Stimulated activated naive CD8-positive, alpha-beta T cell treated with anti-CD3 and anti-CD28 coated beads, Interleukin-15, amount 100 ng/mL, for 72 hours (primary cell): Measurements from ENCODE around the gene ZNF219.

Experiments used
- ATAC-seq: fragments of 150-1000 bp; cut with Tn5 transposase; 2 replicates; pipeline ENCODE4 v1.10.0; 2021; ENCODE audit warnings: mild to moderate bottlenecking, moderate library complexity
- DNase-seq, 2 donors: peaks; one replicate each; pipeline ENCODE4 v3.0.0; 2021 to 2022
- H3K27ac Mint-ChIP-seq, 2 donors: one replicate each; pipeline ENCODE4 v1.8.0; 2022; ENCODE audit warnings: mild to moderate bottlenecking in 2 of 2, mixed read lengths in 2 of 2, moderate library complexity in 2 of 2
- H3K27me3 Mint-ChIP-seq: one replicate; pipeline ENCODE4 v1.8.0; 2022; ENCODE audit warnings: mixed read lengths
- H3K4me1 Mint-ChIP-seq: one replicate; pipeline ENCODE4 v1.8.0; 2022; ENCODE audit warnings: mild to moderate bottlenecking, mixed read lengths
- H3K4me3 Mint-ChIP-seq, 2 donors: one replicate each; pipeline ENCODE4 v1.8.0; 2022; ENCODE audit warnings: mild to moderate bottlenecking in 2 of 2, mixed read lengths in 2 of 2, moderate library complexity in 1 of 2
- H3K9me3 Mint-ChIP-seq, 2 donors: one replicate each; pipeline ENCODE4 v1.8.0; 2022; ENCODE audit warnings: mixed read lengths in 2 of 2

The ZNF219 gene

GRCh38 chr14:21069388-21070082 is 28.9 kb downstream of the ZNF219 start:
- Mint-ChIP-seq H3K27me3 (peaks cover 93% of the 10 kb centered on the region), H3K9me3 (no peaks in the 10 kb centered on the region), H3K4me1 (peaks cover 39% of the 10 kb centered on the region), H3K4me3 (peak overlapping the region; percentile 79 to 84), H3K27ac (no peak overlapping the region)
- DNase-seq (no peak), ATAC-seq (no peak)

- H3K27me3 Mint-ChIP-seq, result peaks cover 93% of the 10 kb centered on the region
- peak; percentile 75 for ATAC-seq
- H3K4me1 Mint-ChIP-seq, result peaks cover 39% of the 10 kb centered on the region
- peak; percentile 52 to 66 for DNase-seq
- H3K4me3 Mint-ChIP-seq, result peak overlapping the region; percentile 79 to 84
- H3K9me3 Mint-ChIP-seq, result no peaks in the 10 kb centered on the region
- H3K27ac Mint-ChIP-seq, result no peak overlapping the region
Measured at GRCh38 chr14:21068521-21069387, 29.7 kb downstream of the ZNF219 start.

- Mint-ChIP-seq H3K9me3 (no peaks in the 10 kb centered on the region), H3K27me3 (peaks cover 88% of the 10 kb centered on the region)
Measured at GRCh38 chr14:21066882-21067502, 31.5 kb downstream of the ZNF219 start.

GRCh38 chr14:21063479-21063878 is 35.0 kb downstream of the ZNF219 start:
- Mint-ChIP-seq H3K27ac (no peak overlapping the region), H3K27me3 (peaks cover 71% of the 10 kb centered on the region)

More at GRCh38 chr14:21066882-21067502, 31.5 kb downstream of the ZNF219 start:
- Mint-ChIP-seq H3K4me1 (peaks cover 34% of the 10 kb centered on the region), H3K4me3 (no peak overlapping the region), H3K27ac (no peak overlapping the region)
- no peak for DNase-seq
- no peak for ATAC-seq

GRCh38 chr14:21061347-21061668 is 37.1 kb downstream of the ZNF219 start:
- no peak overlapping the region for H3K4me3 Mint-ChIP-seq
- H3K9me3 Mint-ChIP-seq, result no peaks in the 10 kb centered on the region
- H3K27me3 Mint-ChIP-seq, result peaks cover 49% of the 10 kb centered on the region
- DNase-seq, result no peak
- H3K4me1 Mint-ChIP-seq, result no peaks in the 10 kb centered on the region
- ATAC-seq, result no peak
- no peak overlapping the region for H3K27ac Mint-ChIP-seq

More at GRCh38 chr14:21063479-21063878, 35.0 kb downstream of the ZNF219 start:
- peaks cover 1% of the 10 kb centered on the region for H3K4me1 Mint-ChIP-seq
- DNase-seq, result no peak
- no peaks in the 10 kb centered on the region for H3K9me3 Mint-ChIP-seq
- no peak overlapping the region for H3K4me3 Mint-ChIP-seq
- ATAC-seq, result no peak

- peaks cover 44% of the 10 kb centered on the region for H3K27me3 Mint-ChIP-seq
- no peaks in the 10 kb centered on the region for H3K4me1 Mint-ChIP-seq
Measured at GRCh38 chr14:21060614-21061346, 37.7 kb downstream of the ZNF219 start.

GRCh38 chr14:21059842-21060613 is 38.4 kb downstream of the ZNF219 start:
- Mint-ChIP-seq H3K4me1 (no peaks in the 10 kb centered on the region), H3K27me3 (peaks cover 36% of the 10 kb centered on the region), H3K9me3 (no peaks in the 10 kb centered on the region), H3K27ac (no peak overlapping the region), H3K4me3 (no peak overlapping the region)
- ATAC-seq, result no peak
- DNase-seq, result no peak

More at GRCh38 chr14:21060614-21061346, 37.7 kb downstream of the ZNF219 start:
- Mint-ChIP-seq H3K9me3 (no peaks in the 10 kb centered on the region), H3K27ac (no peak overlapping the region), H3K4me3 (no peak overlapping the region)
- DNase-seq (no peak), ATAC-seq (no peak)

GRCh38 chr14:21058903-21059302 is 39.6 kb downstream of the ZNF219 start:
- ATAC-seq (no peak), DNase-seq (no peak)
- no peak overlapping the region for H3K27ac Mint-ChIP-seq
- H3K4me3 Mint-ChIP-seq, result no peak overlapping the region
- H3K4me1 Mint-ChIP-seq, result peaks cover 5% of the 10 kb centered on the region
- H3K9me3 Mint-ChIP-seq, result no peaks in the 10 kb centered on the region
- H3K27me3 Mint-ChIP-seq, result peaks cover 32% of the 10 kb centered on the region

GRCh38 chr14:21057803-21058675 is 40.4 kb downstream of the ZNF219 start, which contains the start of gene RNASE8:
TSS of gene RNASE8 (plus strand) at chr14:21057822. CDS start at chr14:21057893, 71 bp downstream.
- Mint-ChIP-seq H3K27ac (peak within 1 kb of the TSS in 1 of 2 donors; percentile 47), H3K4me1 (peaks cover 6% of the 10 kb centered on the region), H3K4me3 (no peak within 1 kb of the TSS), H3K27me3 (peaks cover 24% of the 10 kb centered on the region), H3K9me3 (no peaks in the 10 kb centered on the region)
- ATAC-seq (peak; percentile 49), DNase-seq (no peak)

GRCh38 chr14:21056520-21057163 is 41.8 kb downstream of the ZNF219 start:
- no peak overlapping the region for H3K27ac Mint-ChIP-seq
- peaks cover 17% of the 10 kb centered on the region for H3K27me3 Mint-ChIP-seq
- no peak overlapping the region for H3K4me3 Mint-ChIP-seq
- H3K9me3 Mint-ChIP-seq, result no peaks in the 10 kb centered on the region
- ATAC-seq (no peak), DNase-seq (no peak)
- H3K4me1 Mint-ChIP-seq, result peaks cover 6% of the 10 kb centered on the region

GRCh38 chr14:21055432-21056117 is 42.9 kb downstream of the ZNF219 start:
- Mint-ChIP-seq H3K27ac (no peak overlapping the region), H3K4me3 (no peak overlapping the region), H3K9me3 (no peaks in the 10 kb centered on the region), H3K4me1 (peaks cover 6% of the 10 kb centered on the region), H3K27me3 (peaks cover 8% of the 10 kb centered on the region)
- DNase-seq (no peak), ATAC-seq (no peak)

GRCh38 chr14:21054768-21055145 is 43.7 kb downstream of the ZNF219 start:
- no peak for ATAC-seq
- Mint-ChIP-seq H3K4me1 (peaks cover 6% of the 10 kb centered on the region), H3K27me3 (peaks cover under 1% of the 10 kb centered on the region), H3K27ac (no peak overlapping the region), H3K9me3 (no peaks in the 10 kb centered on the region), H3K4me3 (no peak overlapping the region)
- DNase-seq, result no peak

- ATAC-seq (peak; percentile 54), DNase-seq (no peak)
- H3K9me3 Mint-ChIP-seq, result no peaks in the 10 kb centered on the region
- H3K27me3 Mint-ChIP-seq, result no peaks in the 10 kb centered on the region
- H3K4me1 Mint-ChIP-seq, result peaks cover 6% of the 10 kb centered on the region
- no peak overlapping the region for H3K4me3 Mint-ChIP-seq
- H3K27ac Mint-ChIP-seq, result no peak overlapping the region
Measured at GRCh38 chr14:21054123-21054767, 44.2 kb downstream of the ZNF219 start.
